HG02571 (cell line): Measurements from ENCODE around the gene C14orf119.

Source experiments
- ATAC-seq: cut with Tn5 transposase; IDR thresholded peaks from one replicate; pipeline ENCODE4 v1.9.1; 2021; ENCODE audit warnings: mild to moderate bottlenecking, moderate library complexity; ENCODE audit not compliant: unreplicated experiment

The C14orf119 gene

GRCh38 chr14:23060536-23061260 lies 34.6 kb upstream of the C14orf119 start:
- ATAC-seq: no peak

GRCh38 chr14:23062002-23062401 lies 33.3 kb upstream of the C14orf119 start:
- no peak for ATAC-seq

- ATAC-seq: no peak
Observed at GRCh38 chr14:23063601-23064000, 31.7 kb upstream of the C14orf119 start.

- no peak for ATAC-seq
Observed at GRCh38 chr14:23066368-23066767, 28.9 kb upstream of the C14orf119 start.

- ATAC-seq: no peak
Observed at GRCh38 chr14:23066855-23067744, 28.2 kb upstream of the C14orf119 start.

GRCh38 chr14:23067847-23068788 lies 27.2 kb upstream of the C14orf119 start:
- no peak for ATAC-seq

- peak; percentile 58 for ATAC-seq
Observed at GRCh38 chr14:23068789-23069412, 26.4 kb upstream of the C14orf119 start.

GRCh38 chr14:23069413-23069806 lies 25.9 kb upstream of the C14orf119 start:
- no peak for ATAC-seq

GRCh38 chr14:23070262-23071129 lies 24.8 kb upstream of the C14orf119 start:
- no peak for ATAC-seq

- ATAC-seq: peak; percentile 90
Observed at GRCh38 chr14:23071244-23071920, 23.9 kb upstream of the C14orf119 start.

- ATAC-seq: no peak
Observed at GRCh38 chr14:23071921-23072539, 23.3 kb upstream of the C14orf119 start.

GRCh38 chr14:23074906-23075305 lies 20.4 kb upstream of the C14orf119 start:
- no peak for ATAC-seq

- ATAC-seq: no peak
Observed at GRCh38 chr14:23076785-23077408, 18.4 kb upstream of the C14orf119 start.

GRCh38 chr14:23077962-23078361 lies 17.3 kb upstream of the C14orf119 start:
- no peak for ATAC-seq

GRCh38 chr14:23078692-23079116 lies 16.6 kb upstream of the C14orf119 start:
- ATAC-seq: no peak

- no peak for ATAC-seq
Observed at GRCh38 chr14:23079716-23080115, 15.6 kb upstream of the C14orf119 start.

- no peak for ATAC-seq
Observed at GRCh38 chr14:23080474-23080873, 14.8 kb upstream of the C14orf119 start.

GRCh38 chr14:23085458-23085857 lies 9.8 kb upstream of the C14orf119 start:
- ATAC-seq: no peak
